Fibroblast of skin of right quadriceps (primary cell): Measurements from ENCODE around the gene CAMK1D.
A peak's percentile ranks its signal among the peaks of the same experiment; 100 is the strongest.

Experiments
- DNase-seq: peaks from one replicate; pipeline ENCODE4 v3.0.0-alpha.2; 2013

Gene CAMK1D

DNA sequence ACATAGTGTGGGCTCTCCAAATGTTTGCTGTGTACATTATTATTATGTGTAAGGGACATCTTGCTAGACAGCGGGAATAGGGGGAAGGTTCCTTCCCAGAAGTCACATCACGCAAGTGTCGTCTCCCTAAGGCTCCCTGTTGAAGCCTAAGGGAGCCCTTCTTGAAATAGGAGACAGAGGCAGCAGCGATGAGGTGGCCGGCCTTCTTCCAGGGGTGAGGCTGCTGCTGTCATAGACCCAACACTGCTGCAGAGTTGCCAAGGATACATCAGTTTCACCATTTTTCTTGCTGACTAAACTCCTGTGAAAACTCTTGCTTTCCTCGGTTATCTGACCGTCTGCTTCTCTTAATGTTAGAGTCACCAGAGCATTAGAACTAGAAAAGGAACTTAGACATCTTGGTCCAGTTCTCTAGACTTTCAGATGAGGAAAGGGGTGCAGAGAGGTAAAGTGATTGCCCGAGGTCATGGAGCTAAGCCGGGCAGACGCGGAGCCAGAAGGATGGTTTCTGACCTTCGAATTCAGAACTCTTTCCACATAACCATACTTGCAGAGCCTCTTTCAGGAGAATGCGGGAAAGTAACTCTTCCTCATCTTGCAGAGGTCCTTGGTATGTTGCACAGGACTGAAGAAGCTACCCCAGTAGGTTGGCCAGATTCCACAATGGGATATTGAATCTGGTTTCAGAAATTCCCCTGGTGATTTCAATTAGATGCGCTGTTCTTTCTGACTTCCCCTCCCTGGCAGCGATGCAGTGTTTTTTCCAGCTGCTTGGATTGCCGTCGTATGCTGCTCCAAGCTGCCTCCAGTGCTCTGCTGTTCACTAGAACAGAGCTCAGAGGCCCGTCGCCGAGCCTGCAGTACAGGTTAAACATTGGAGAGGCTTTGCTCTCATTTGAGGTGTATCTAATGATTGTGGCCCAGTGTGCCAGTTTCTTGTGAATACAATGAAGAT is 217.1 kb downstream of the CAMK1D start:
- DNase-seq = peak; percentile 68

DNA sequence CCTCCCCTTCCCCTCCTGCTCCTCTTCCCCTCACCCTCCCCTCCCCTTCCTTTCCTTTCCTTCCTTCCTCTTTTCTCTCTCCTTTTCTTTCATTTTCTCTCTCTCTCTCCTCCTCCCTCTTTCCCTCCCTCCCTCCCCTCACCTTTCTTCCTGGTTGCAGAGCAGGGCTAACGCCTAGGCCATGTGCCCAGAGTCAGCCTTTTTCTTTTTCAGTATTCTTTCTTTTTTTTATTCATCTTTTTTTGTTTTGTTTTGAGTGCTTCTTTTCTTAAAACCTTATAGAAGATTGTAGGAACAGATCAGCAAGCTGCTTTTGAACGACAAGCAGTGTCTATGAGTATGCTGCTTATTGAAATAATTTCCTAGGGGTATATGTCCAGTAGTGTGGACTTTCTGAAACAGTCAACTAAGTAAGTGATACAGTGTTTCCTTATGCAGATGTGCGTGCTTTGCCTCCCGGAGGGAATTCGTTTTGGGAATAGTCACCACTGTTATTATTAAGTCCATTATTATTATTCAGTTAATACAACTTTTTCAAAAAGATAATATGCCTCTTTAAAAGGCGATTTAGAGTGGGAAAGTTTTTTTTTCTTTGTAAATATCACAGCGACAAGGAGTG is 219.2 kb downstream of the CAMK1D start:
- no peak for DNase-seq

DNA sequence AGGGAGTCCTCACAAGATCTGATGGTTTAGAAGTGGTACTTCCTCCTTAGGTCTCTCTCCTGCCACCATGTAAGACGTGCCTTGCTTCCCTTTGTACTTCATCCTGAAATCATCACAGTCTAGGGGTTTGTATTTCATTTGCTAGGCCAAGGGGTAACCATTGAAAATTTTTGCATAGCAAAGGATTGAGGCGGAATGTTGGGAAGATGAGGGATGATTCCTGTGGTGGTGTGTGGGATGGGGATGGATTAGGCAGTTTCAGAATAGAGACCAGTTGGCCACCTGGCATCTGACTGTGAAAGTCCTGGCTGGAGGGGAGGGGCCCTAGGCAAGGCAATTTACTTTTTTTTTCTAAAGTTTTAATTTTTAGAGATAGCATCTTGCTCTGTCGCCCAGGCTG is 222.9 kb downstream of the CAMK1D start:
- DNase-seq = no peak

DNA sequence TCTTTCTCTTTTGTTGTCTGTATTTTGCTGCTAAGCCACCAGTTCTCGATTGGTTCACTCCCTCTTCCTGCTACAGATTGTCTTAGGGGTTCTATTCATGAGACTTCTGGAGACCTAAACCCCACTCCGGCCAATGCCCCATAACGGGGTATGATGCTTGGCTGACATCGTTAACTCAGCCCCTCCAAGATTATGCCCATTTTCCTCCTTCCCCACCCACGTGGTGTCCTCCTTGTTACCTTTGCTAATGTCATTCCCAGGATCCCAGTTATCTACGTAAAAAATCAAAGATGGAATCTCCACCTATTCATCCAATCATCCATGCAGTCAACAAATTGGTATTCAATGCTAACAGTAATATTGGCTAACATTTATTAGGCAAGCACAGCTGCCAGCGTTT is 228.3 kb downstream of the CAMK1D start:
- DNase-seq = no peak

DNA sequence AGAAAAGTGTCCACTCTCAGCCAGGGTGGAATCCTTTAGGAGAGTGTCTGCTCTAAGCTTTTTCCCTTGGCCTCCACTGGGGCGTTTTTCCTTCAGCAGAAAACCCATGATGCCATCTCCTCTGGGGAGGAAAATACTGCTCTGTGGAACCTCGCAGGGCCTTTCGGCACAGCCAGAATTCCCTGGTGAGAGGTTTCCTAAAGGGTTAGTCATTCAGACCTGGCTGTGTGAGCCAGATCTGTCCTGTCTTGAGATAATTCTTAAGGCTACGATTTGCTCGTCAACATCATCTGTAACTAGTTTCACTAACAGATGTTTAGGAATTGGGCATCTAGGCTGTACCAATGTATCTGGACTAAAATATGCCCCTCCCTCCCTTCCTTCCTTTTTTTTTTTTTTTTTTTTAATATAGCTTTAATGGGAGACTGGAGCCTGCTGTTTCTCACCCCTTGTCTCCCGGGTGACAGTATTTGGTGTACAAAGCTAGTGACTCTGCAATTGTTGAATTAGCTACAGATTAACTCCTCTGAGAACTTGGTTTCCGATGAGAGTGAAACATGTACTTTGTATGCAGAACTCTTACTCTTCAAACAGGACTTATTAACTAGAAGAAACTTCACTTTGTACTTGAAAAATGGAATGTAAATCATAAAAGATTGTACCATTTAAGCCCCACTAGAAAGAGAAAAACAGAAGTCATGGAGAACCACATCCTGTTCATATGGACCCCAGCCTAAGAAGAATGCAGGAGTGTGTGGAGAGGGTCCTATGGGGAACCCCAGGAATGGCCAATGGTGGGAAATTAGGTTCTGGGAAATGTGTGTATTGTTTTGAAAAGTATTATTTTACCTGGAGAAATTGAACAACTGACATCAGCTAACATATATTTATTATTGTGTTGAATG is 230.9 kb downstream of the CAMK1D start:
- no peak for DNase-seq

DNA sequence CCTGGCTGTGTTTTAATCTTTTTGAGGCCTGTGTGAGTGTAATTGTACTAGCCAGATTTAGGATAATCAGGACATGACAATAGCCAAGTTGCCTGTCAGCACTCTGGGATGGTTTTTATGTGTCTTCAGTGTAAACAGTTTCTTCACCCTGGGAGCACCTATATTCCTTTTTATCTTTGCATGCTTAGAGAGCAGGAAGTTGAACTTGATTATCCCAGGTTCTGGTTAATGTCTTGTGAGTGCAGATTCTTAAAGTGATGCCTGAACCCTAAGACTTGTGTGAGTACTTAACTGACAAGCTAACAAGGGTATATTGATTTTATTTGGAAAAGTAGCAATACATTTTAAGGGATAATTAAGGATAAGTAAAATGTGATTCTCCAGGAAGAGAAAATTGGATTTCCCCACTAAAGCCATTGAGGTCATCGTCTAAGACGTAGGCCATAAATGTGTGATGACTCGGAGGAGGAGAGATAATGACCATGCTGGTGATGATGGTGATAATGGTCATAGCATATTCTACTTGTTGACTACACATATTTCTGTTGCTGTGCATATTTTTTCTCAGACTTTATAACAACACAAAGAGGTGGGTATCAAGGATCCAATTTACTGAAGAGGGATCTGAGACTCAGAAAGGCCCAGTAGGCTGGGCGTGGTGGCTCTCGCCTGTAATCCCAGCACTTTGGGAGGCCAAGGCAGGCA is 234.7 kb downstream of the CAMK1D start:
- DNase-seq = no peak

DNA sequence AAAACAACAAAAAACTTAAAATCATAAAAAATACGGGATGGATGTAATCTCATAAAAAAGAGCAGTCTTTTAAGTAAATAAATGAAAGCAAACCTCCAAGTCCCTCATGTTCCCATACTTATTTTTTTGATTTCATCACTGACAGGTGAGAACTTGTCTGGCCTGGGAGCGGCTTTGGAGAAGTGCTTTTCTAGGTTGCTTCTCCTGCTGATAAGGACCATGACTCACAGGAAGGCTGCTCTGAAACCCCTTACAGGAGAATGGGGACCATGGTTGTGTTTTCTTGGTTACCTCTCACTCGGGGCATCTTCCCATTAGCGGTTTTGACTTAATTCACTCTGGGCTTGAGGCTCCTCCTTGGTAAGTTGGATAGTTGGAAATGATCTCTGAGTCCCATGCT is 237.4 kb downstream of the CAMK1D start:
- no peak for DNase-seq

DNA sequence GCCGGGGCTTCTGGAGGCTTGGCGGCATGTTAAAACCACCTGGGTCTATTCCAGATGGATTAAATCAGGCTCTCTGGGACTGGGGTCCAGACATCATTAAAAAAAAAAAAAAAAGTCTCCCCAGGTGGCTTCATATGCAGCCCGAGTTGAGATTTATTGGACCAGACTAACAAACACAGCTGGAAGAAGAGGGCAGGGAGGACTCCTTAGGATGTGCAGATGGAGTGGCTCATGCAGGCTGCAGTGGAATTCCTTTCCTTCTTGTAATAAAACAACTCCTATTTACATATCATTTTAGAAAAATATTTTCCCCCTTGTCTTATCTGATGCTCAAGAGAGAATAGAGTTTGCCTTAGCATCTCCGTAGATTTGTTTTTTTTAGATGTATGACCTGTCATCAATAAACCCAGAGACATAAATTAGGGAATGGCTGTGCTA is 238.1 kb downstream of the CAMK1D start:
- DNase-seq = peak; percentile 18

DNA sequence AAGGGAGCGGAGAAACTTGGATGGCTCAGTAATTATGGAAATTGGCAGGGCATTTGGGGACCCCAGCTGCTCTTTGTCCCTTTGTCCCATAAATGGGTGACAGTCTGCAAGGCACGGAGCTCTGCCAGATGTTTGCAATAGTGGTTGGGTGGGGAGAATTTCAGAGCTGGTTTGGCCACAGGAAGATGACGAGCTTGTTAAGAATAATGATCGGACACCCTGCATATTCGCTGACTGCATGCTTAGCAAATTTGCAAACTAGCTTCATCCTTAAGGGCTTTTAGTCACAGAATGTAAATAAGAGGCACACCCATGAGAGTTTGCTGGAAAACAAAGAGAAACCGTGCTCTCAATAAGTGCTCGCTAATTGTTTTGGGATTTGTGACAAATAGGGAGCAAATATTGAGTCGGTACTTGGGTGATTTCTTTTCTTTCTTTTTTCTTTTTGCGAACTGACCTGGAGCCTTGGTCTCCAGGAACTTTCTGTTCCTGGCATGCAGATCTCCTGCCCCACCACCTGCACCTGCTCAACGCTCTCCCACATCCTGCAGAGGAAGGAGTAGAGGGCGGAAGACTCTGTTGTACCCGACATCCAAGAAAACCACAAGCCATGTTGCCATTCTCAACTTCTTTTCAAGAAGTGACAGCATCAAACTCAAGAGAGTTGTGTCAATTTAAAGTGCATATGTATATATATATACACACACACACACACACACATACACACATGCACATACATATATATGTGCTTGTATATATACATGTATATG is 238.9 kb downstream of the CAMK1D start:
- peak; percentile 15 for DNase-seq

DNA sequence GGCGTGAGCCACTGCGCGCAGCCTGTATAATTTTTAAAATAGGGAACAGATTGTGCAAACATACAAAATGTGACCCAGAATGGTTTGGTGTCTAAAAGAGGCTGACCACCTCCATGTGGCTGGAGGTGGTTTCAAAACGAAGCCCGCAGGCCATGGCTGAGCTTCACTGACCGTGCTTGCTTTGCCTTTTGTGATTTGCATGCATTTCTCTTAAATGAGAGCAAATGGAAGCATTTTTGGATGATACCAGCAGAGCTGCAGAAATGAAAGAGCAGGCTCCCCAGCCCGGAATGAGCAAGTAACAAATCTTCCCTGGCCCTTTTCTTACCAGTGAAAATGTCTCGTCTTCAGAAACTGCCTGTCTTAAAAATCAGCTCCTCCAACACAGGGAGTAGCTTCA is 239.9 kb downstream of the CAMK1D start:
- DNase-seq = no peak

DNA sequence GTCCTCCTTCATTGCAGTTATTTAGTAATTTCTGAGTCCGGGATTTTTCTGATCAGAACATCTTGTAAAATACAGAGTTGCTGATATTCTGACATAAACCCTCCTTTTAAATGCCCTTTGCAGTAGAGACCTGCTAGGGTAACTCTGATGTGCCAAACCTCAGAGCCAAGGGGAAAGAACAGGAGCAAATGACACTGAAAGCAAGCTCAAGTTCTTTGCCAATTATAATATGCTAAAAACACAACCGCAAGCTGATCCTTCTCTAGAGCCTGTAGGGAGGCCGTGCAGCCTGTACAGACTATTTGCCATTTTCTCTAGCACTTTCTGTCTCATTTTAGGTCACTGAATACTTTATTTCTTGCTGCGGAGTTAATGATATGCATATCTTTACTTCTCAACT is 240.4 kb downstream of the CAMK1D start:
- no peak for DNase-seq

DNA sequence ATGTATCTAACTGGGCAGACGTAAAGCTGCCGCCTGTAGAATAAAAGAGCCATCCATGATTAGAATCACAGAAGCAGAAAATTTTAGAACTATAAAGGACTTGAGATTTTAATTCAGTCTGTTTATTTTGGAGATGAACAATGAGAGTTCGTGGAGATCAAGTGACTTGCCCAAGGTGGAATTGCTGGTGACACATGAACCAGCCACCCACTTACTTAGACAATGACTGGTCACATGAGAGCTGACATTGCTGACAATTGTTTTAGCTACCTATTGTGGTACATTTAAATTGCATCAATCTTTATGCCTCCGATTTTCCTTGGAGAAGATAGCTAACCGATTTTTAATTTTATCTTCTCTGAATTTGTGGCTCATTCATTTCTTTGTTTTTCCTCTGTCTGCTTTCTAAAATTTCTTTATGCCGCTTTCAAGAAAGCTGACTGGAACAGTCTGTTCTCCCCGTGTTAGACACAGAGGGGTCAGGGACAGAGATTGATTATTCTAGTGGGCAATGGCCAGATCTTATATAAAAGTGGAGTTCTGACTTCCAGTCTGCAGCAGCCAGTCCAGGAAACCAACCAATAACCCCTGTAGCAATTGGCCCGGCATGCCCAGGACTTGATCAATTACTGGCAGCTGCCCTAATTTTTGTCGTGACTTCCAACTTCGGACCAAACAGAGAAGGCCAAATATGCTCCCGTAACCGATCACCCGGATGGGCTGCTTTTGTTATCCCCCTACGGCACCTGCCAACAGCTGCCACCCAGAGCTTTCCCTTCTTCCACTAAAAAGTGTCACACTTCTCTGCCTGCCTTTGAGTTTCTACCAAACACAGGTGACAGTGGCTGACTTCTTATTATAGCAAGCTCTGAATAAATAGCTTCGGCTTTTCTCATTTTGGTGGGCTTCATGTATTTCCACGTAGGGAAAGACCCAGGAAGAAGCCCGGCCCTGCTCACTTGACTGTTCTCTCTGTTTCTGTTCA is 241.6 kb downstream of the CAMK1D start:
- DNase-seq = no peak

DNA sequence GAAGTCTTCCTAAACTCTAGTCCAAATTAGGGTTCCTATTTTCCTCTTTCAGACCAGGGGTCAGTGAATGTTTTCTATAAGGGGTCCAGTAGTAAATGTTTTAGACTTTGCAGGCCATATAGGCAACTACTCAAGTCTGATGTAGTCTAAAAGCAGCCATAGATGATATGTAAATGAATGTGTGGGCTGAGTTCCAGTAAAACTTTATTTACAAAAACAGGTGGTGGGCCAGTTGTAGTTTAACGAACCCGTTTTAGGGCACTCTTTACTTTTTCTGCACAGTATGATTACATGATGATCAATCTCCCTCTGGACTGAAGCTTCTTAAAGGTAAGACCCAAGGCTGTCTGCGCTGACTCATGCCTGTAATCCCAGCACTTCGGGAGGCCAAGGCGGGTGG is 243.6 kb downstream of the CAMK1D start:
- DNase-seq = no peak

DNA sequence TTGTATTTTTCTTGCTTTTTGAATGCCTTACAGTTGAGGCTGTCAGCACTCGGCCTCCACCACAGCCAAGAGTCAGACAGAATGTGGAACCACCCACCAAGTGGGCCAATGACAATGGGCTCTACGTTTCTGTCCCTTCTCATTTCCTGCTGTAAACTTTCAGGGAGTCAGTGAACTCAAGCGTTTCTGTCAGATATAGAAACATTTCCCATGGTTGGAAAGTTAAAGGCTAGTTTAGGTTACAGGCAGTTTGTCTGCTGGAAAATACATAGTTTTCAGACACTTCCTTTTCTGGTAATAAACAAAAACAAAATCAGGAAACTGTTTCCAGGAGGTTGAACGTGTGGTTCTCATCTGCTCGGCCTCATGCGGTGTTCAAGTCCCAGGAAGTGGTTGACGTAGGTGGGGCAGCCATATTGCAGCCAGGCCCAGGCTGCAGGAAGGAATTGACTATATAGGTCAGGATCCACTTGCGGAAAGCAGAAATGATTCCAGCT is 245.1 kb downstream of the CAMK1D start:
- no peak for DNase-seq

DNA sequence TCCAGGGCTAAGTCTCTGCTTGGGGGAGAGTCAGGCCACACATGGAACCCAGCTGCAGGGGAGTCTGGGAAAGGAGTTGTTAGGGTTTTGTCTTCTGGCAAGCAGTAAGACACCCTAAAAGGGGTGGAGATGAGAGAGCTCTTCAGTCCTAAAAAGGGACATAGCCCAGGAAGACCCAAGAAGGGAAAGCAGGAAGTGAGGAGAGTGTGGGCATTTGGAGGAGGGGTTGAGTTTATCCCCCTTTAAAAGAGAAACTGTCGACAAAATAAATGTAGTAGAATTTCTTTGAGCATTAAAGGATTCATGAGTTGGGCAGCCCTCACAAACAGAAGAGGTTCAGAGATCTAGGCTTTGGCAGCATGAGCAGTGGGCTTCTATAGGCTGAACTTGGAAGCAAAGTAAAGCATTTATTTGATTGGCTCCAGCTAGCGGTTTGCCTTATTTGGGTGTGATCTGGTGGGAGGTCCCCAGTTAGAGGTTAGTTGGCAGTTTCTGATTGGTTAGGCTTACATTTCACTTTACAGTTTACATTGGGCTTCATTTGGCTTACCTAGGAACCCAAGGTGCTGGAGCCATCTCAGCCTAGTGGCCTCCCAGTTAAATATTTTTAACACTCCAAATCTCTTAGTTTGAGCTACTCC is 246.7 kb downstream of the CAMK1D start:
- no peak for DNase-seq

DNA sequence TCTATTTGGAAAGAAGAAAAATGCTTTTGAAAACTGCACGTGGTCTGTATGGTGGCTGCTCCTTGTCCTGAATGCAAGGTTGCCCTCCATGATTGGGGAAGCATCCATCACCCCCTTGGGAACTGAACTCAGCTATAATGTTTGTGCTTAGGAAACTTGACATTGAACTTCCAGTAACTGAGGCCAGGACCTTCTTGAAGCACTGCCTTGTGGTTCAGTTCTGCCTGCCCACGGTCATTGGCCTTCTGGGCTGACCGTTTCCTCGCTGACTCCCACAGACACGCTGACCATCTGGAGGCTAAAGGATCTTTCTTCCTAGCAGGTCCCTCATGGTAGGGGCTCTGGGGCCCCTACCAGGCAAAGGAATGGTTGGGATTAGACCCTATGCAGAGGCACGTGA is 247.8 kb downstream of the CAMK1D start:
- no peak for DNase-seq

DNA sequence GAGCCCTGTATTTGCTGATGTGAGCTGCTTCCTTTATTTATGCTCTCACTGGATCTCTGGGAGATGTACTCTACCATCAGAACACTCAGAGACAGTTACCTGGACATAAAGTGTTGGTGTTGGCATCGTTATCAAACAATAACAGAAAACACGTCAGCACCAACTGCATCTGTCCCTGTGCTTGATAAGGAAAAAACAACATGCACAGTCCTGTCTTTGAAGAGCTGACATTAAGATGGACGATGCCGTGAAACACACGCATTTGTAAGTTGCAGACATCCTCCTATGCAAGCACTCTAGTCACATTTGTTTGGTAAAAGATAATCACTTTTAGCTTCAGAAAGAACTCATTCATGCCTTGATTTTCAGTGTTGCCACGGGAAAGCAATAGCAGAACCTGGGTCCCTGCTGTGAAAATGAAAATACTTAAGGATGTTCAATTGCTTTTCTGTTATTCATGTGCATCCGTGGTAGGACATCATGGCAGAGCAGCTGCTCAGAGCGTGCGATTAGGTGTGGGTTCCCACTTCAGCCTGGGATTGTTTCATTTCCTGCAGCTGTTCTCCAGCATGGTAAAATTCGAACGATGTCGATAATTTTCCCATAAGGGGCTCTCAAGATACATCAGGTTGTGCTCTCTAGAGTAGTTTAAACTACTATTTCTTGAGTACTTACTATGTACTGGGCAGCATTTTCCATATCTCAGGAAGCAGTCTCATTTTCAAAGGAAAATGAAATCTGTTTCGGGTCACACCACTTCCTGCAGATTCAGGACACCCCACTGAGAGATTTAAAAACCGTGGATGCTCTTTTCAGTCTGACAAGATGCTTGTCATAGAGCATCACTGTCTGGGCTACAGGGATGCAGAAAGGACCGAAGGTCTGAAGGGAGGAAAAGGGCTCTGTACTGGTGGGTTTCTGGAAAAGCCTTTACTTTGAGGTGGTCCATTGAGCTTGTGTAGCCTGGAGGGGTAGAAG is 248.7 kb downstream of the CAMK1D start:
- no peak for DNase-seq

DNA sequence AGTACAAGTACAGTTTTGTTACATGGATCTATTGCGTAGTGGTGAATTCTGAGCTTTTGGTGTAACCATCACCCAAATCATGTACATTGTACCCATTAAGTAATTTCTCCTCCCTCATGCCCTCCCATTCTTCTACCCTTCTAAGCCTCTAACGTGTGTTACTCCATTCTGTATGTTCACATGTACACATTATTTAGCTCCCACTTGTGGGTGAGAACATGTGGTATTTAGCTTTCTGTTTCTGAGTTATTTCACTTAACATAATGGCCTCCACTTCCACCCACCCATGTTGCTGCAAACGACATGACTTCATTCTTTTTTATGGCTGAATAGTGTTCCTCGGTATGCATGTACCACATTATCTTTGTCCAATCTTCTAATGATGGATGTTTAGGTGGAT is 251.3 kb downstream of the CAMK1D start:
- DNase-seq = no peak

DNA sequence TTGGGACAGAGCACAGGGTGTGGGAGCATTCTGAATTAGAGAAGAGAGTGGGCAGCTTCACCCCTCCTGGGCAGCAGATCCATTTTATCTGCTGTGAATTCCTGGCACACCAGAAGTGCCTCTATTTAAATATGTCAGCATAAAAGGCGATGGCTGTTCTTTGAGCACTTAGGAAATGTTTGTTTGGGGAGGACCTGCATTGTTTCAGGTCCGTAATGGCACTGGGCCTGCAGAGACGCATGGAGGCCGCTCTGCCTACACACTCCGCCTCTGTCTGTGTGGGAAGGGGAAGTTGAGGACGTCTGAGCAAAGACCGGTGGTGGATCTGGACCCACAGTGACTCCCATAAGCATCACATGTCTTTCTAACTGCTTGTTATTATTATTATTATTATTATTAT is 253.2 kb downstream of the CAMK1D start:
- DNase-seq = no peak
